HG03460 (cell line): ENCODE measurements around the gene MORN4.
"Not testable (repeated sequence)": the region's sequence is repeated elsewhere in the genome, so short reads cannot be mapped to it uniquely, and the experiment has no call there.

Experiments used
- ATAC-seq: cut with Tn5 transposase; IDR thresholded peaks from one replicate; pipeline ENCODE4 v1.9.1; 2021; ENCODE audit not compliant: unreplicated experiment

Gene MORN4

DNA sequence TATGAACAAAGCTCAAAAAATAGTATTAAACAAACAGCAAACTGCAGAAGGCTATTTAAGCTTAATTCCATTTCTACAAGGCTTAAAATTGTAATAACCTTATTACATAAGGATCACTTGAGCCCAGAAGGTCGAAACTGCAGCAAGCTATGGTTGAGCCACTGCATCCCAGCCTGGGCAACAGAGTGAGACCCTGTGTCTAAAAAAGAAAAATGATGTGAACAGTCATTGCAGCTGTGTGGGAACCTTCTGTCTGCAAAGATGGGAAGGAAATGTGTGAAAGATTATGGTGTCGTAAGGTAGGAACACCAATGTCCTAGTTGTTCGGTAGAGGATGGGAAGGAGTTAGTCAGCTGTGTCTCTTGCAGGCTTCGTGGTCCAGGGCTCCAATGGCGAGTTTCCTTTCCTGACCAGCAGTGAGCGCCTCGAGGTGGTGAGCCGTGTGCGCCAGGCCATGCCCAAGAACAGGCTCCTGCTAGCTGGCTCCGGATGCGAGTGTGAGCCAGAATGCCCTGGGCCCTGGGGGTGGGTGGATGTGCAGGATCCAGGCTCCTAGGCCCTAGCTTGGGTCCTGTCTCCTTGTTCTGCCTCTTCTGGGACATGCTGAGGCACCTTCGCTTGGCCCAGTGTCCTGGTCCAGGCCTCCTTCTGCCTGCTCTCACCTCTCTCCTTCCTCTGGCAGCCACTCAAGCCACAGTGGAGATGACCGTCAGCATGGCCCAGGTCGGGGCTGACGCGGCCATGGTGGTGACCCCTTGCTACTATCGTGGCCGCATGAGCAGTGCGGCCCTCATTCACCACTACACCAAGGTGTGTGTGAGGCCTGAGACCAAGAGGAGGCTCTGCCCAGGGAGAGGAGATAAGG is 34.7 kb downstream of the MORN4 start:
- ATAC-seq, result no peak

DNA sequence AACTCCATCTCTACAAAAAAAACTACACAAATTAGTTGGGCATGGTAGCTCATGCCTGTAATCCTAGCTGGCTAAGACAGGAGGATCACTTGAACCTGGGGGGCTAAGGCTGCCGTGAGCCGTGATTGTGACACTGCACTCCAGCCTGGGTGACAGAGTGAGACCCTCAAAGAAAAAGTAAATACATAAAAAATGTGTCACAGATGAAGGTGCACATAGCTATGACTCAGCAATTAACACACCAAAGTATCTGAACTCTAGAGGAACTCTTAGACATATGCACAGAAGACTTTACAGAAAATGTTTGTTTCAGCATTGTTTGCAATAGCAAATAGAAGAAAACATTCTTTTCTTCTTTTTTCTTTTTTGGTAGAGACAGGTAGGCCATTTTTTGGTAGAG is 35.5 kb downstream of the MORN4 start:
- no peak for ATAC-seq

- no peak for ATAC-seq
Observed at GRCh38 chr10:97596101-97597082, 36.9 kb downstream of the MORN4 start.

DNA sequence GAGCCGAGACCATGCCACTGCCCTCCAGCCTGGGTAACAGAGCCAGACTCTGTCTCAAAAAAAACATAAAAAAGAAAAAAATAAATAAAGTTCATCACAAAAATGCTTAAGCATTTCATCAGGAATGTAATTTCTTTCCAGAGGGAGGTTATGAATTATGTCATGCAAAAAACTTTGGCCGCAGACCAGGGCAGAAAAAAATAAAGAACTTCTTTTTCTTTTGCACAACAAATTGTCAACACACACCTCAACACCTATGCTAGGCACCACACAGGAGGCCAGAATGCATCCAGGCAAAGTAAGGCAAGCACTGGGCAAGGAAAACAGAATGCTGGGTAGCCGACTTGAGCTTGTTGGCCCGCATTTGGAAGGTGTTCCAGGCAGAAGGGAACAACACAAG is 39.9 kb downstream of the MORN4 start:
- no peak for ATAC-seq

DNA sequence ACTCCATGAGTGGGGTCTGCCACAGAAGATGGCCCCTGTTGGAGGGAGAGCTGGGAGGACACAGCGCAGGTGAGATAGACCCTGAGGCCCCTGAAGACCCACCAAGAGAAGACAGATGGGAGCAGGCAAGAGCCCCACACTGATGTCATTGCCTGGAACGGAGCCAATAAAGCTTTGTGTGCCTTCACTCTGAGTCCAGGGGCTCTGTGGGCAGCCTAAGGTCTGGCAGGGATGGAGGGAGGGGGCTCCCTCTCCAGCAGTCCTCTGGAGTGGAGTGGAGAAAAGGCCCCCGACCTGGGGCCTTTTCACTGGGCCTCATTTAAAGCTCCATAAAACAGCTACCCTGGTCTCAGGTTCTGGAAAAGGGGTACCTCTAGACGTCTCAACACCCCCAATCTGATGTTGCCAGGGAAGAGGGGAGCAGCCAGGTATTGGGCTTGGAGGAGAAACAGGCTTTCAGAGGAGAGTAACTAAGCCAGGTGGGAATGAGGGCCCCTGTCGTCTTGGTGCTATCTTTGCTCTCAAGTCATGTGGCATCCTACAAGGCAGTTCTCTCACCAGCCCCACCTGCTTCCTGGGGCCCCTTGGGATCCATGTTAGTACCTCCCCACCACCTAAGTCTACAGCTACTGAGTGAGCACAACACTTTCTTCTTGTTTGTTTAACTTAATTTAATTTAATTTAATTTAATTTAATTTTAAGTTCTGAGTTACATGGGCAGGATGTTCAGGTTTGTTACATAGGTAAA is 42.4 kb downstream of the MORN4 start:
- no peak for ATAC-seq

GRCh38 chr10:97590082-97590747 is 43.1 kb downstream of the MORN4 start:
- no peak for ATAC-seq

DNA sequence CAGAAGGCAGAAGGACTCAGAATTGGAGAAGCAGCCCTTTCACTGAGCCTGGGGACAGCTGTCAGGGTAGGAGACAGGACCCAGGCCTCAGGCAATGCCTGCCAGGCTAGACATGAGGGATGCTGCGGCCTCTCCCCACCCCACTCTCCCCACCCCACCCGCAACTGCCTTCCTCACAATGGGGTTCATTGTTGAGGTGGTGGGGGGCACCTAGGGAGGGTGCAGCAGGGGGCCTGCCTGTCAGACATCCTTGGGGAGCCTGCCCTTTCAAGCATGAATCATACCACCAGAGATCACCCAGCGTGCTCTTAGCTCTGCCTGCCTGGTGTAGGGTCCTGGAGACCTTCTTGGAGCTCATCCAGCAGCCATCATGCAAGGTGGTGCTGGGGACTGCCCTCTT is 43.8 kb downstream of the MORN4 start, which contains the start of gene C10orf62:
TSS of gene C10orf62 (plus strand) at position 243 of the 400 bp plus-strand sequence. CDS start 177 bp downstream, outside the sequence.
- no peak for ATAC-seq

DNA sequence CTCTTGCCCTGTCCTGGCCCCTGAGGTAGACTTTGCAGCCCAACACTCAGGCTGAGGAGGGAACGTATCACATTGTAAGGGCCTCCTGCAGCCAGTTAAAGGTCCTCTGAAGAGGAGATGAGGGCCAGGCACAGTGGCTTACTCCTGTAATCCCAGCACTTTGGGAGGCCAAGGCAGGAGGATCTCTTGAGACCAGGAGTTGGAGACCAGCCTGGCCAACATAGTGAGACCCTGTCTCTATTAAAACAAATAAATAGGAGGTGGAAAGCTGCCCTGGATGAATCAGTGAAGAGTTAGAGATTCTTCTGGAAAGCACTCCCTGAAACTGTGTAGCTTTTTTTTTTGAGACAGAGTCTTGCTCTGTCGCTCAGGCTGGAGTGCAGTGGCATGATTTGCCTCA is 46.1 kb downstream of the MORN4 start:
- no peak for ATAC-seq

DNA sequence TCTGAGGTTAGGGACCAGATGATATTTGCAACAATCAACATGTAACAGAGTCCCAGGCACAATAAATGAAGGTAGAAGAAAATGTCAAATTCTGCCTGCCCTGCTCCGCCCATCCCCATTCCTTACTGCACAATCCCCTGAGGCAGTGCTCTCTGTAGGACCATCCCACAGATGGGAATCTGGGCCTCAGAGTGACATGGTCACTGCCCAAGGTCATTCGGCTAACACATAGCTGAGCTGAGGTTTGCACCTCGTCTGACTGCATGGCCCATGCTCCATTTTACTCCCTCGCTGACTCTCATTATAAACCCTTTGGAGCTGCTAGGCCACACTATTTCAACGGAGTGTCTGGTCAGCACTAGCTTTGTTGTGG is 47.9 kb downstream of the MORN4 start:
- ATAC-seq, result no peak

DNA sequence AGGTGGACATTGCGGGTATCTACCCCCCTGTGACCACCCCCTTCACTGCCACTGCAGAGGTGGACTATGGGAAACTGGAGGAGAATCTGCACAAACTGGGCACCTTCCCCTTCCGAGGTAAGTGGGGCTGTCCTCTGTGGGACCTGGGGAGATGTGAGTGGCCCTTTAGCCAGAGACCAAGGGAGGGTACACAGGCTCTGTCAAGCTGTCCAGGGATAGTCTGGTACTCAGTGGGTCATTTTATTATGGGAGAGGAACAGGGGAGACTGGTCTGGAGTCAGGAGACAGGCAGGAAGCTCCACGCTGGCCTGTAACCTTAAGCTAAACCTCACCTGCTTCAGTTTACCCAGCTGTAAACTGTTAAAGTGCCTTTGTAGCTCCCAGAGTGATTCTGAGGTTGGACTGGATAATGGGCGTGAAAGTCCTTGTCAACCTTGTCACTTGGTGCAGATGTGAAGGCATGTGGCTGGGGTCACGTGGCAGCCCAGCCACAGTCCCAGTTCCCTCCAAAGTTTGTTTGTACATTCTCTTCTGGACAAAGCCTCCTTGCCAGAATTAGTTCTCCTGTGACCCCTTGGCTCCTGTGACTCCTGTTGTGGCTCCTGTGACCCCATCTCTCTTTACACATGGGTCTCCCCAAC is 48.4 kb downstream of the MORN4 start:
- ATAC-seq, result no peak

- peak; percentile 66 for ATAC-seq
Observed at GRCh38 chr10:97584060-97584797, 49.1 kb downstream of the MORN4 start, which contains the start of gene HOGA1. HOGA1 (plus strand) TSS chr10:97584389; CDS start chr10:97584704, 315 bp downstream.

DNA sequence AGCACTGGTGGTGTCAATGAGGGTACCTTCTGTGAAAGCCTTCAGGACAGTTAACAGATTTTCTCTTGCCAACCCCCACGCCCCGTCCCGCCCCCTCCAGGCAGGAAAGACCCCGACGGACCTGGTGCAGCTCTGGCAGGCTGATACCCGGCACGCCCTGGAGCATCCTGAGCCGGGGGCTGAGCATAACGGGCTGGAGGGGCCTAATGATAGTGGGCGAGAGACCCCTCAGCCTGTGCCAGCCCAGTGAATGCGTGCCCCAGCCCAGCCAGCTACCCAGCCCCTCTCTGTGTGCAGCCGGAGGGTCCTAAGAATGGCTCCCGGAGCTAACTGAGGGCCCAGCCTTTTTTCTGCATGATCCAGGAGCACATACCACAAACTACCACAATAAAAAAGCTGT is 49.8 kb downstream of the MORN4 start:
- ATAC-seq, result no peak

GRCh38 chr10:97582169-97582568 is 51.1 kb downstream of the MORN4 start:
- ATAC-seq, result no peak

DNA sequence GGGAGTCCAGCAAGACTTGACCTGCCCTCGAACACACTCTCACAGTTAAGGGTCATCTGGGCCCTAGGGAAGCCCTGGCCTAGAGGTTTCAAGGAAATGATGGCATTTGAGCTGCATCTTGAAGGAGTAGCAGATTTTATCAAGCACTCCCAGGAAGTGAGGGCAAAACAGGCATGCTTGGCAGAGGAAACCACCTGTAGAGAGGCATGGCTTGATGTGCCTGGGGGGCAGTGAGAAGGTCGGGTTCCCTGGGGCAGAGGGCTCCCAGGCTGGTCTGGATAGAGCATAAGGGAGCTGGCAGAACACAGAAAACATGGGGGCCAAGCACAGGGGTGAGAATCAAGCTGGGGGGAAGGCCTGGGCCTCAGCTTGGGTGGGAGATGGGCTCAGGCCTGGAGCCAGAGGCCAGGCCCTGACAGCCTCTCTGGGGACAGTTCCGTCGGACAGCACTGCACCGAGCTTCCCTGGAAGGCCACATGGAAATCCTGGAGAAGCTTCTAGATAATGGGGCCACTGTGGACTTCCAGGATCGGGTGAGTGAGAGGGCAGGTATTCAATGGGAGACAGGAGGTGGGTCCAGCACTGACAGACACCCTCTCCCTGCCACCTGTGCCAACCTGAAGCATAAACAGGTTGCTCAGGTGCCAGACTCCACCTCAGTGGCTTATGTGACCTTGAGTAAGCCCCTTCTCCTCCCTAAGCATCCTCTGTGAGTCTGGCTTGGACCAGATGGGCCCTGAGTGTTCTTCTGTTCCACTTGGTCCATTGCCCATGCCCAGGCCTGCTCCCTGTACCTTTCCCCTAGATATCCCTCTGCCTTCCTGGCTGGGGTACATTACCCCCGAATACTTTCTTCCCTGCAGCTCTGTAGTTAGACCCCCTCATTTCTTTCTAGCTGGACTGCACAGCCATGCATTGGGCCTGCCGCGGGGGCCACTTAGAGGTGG is 52.6 kb downstream of the MORN4 start:
- ATAC-seq, result no peak

GRCh38 chr10:97578171-97578844 is 55.0 kb downstream of the MORN4 start:
- ATAC-seq, result no peak

GRCh38 chr10:97577701-97578100 is 55.6 kb downstream of the MORN4 start:
- no peak for ATAC-seq

GRCh38 chr10:97576487-97576886 is 56.8 kb downstream of the MORN4 start:
- not testable (repeated sequence) for ATAC-seq
